Endometrial microvascular endothelial cells (primary cell): Measurements from ENCODE around the gene TARM1. TPM values are rescaled to one million over a fixed set of nuclear protein-coding genes. Genes with fewer than 3 reads are reported as not detected.

ENCODE experiments used
- in situ Hi-C: cut with HindIII; loops from 2 replicates; pipeline ENCODE4 v1.10.0; 2017; ENCODE audit warnings: low sequenced_read_pairs, low pct_unique_long_range_greater_than_20kb; ENCODE audit errors: inconsistent ontology term
- total RNA-seq: library from RNA; depleted of rRNA; stranded (reverse); fragments of >200 nt; gene quantifications from one replicate; pipeline ENCODE4 v1.2.3, GENCODE V29; 2015; ENCODE audit errors: inconsistent ontology term

TARM1 gene
- not detected for total RNA-seq

DNA sequence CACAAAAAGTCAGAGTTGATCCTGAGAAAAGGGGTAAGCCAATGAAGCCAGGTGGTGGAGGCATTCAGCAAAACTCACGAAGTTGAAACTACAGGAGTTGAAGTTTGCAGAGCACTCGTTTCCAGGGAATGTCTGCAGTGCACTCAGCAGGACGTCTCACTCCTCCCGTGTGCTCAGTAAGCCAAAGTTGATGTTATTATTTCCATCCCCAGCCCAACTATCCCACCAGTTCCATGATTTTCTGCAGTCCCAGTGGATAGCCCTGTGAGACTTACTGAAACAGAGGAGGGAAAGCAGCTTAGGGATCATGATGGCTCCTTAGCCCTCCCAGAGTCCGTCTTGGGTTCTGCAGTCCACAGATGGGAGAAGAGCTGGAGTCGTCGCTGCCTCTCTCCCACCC, at the start of gene TARM1:
TSS of gene TARM1 (minus strand) at position 334 of the 400 bp plus-strand sequence. CDS start at position 309, 25 bp downstream.
- in situ Hi-C loops: no loop called here

DNA sequence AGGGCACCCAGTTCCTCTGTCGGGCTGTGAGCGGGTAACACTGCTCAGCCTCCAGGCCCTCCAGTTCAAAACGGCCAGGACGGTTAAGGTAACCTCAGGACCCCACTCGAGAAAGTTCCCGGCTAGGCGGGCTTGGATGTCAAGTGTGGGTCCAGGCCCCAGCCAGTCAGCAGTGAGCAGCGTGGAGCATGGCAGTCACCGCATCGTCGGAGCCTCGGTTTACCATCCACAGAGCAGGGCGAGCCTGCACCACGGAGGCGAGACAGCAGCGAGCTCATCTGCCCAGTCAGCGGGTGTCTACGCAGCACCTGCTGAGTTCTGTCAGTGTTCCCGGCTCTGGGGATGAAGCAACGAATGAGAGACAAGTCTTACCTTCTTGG, 48.4 kb upstream of the TARM1 start:
- in situ Hi-C loops: no loop called here

DNA sequence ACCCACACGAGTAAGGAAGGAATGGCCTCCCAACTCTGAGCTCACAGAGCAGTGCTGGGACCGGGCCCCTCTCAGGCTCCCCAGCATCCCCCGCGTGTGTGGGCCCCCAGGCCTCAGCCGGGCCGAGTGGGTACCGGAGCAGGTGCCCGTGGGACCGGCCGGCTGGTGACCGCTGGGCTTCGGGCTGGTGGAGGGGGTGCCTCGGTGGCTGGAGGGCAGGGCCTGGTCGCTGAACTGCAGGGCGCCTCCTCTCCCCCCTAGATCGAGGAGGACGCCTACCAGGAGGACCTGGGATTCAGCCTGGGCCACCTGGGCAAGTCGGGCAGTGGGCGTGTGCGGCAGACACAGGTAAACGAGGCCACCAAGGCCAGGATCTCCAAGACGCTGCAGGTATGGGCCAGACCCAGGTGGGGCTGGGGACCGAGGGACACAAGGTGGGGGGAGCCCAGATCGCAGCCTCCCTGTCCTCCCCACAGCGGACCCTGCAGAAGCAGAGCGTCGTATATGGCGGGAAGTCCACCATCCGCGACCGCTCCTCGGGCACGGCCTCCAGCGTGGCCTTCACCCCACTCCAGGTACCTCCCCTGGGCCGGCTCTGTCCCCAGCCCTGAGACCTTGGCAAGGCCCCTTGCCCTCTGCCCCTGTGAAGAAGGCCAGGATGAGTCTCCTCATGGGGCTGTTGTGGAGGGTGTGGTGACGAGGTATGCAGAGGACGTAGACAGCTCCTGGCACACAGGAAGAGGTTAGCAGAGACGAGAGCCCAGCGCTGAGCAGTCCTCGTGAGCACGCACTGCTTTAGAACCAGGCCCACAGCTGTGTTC, 47.8 kb upstream of the TARM1 start:
- in situ Hi-C loops: no loop called here

DNA sequence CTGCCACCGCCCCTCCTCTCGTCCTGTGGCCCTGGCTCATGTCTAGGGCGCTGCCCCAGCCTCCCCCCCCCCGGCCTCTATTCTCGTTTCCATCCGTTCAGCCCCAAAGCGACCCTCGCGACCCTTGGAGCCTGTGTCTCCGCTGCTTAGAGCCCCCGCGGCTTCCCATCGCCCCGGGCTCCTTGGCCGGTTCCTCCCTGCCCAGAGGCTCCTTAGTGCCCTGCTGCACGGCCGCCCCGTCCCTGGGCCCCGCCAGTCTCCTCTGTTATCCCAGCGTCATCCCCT, 47.2 kb upstream of the TARM1 start:
- in situ Hi-C loops: no loop called here

DNA sequence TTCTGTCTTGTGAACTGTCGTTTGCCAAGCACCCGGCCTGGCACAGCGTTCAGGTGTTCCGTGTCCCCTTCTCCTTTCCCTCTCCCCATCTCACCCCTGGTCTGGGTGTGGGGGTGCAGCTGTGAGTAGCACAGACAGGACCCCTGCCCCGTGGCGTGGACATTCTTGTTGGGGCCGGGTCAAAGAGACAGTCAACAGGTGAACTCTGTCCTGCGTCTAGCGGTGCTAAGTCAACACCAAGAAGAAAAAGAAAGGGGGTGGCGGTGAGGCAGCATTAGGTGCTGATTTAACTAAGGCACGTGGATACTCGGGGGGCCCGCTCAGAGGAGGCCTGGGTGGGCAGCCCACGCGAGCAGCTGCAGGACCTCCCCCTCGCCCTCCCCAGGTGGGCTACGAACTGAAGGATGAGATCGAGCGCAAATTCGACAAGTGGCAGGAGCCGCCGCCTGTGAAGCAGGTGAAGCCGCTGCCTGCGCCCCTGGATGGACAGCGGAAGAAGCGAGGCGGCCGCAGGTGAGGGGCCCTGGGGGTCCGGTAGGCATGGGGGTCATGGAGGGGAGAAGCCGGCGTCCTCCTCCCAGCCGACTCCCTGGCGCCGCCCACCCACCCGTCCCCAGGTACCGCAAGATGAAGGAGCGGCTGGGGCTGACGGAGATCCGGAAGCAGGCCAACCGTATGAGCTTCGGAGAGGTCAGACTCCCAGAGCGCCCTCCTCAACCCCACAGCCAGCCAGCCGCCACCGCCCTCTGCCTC, 46.7 kb upstream of the TARM1 start:
- in situ Hi-C loops: no loop called here

DNA sequence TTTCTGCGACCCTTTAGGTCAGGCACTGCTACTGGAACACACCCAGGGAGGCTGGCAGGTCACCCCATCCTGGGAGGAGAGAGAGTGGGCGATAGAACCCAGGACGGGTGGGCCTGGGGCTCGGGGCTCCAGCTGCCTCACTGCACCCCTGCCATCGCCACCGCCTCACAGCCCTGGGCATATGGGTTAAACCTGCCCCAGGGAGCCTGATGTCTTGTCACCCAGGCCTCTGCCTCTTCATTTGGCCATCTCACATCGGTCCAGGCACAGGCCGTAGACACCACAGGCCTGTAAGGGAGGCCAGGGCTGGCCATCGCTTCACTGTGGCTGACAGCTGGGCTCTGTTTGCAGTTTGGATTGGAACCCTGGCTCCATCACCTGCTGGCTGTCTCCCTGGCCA, 44.5 kb upstream of the TARM1 start:
- in situ Hi-C loops: no loop called here

DNA sequence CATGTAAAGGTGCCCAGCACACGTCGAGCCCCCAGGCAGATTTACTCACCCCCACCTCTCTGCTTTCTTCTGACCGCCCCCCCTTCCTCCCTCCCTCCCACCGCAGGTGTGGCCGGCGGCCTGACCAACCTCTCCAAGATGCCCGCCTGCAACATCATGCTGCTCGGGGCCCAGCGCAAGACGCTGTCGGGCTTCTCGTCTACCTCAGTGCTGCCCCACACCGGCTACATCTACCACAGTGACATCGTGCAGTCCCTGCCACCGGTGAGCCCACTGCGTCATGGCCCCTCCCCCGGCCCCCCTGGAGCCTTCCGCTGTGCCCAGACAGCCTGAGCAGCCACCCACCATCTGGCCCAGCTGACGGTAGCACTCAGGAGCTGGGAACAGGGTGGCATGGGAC, 43.2 kb upstream of the TARM1 start:
- in situ Hi-C loops: no loop called here

DNA sequence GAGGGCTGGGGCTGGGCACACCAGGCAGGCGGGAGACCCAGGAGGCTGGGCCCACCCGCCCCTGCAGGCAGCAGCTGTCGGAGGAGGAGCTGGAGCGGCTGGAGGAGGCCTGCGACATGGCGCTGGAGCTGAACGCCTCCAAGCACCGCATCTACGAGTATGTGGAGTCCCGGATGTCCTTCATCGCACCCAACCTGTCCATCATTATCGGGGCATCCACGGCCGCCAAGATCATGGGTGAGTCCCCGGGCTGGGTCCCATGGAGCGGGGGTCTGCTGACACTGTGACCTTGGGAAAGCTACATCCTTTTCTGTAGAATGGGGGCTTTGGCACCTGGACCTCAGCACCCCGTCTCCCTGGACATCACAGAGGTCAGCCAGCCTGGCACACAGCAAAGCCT, 42.5 kb upstream of the TARM1 start:
- in situ Hi-C loops: no loop called here

DNA sequence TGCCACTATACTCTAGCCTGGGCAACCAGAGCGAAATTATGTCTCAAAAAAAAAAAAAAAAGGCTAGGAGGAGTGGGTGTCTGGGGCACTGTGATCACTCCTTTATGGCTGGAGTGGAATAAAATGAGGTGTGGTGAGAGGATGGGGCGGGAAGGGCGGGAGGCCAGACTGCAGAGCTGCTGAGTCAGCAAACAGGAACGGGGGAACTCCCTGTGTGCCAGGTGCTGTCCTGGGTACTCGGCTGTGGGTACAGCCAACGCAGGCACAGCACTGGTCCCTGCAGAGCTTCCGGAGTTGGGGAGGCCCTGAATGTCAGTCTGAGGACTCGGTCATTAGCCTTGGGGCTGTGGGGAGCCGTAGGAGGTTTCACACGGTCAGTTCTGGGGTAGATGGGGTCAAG, 40.1 kb upstream of the TARM1 start:
- in situ Hi-C loops: no loop called here

DNA sequence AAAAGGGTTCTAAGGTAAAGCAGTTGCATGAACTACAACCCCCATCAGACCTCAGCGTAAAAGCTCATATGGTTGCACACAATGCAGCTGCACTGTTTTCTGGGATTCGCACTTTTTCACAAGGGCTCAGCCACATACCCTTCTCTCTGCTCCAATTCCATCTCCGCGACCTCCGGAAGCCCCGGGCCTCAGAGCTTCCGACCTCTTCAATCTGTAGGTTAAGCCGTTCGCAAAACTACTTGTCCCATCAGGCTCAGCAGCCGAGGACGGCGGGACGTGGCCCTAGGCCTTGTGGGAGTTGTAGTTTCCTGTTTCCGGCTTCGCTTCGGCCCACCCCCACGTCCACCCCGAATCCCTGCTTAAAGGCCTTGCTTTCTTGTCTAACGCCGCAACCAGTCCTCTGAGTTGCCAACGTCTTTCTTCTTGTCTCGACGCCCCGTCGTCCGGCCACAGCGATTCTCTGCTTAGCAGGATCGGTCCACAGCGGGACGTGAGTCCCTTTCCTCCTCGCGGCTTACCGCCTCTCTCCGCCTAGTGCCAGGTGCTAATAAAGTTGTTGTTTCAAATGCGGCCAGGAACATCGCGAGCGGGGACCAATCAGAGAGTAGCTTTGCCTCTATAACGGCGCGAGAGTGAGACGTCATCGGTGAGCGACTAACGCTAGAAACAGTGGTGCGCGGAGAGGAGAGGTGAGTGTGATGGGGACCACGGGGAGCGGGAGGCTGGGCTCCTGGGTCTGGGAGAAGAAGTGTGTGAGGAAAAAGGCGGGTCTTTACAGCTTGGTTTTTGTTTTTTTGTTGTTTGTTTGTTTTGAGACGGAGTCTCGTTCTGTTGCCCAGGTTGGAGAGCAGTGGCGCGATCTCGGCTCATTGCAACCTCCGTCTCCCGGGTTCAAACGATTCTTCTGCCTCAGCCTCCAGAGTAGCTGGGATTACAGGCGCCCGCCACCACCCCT, 34.2 kb upstream of the TARM1 start, which contains the start of the genes PRPF31 and TFPT:
TSS of gene PRPF31 (plus strand) at position 646 of the 955 bp plus-strand sequence. CDS start 2,525 bp downstream, outside the sequence.
TSS of gene TFPT (minus strand) at position 549 of the 955 bp plus-strand sequence. CDS start at position 161, 388 bp downstream.
- in situ Hi-C loops: no loop called here

DNA sequence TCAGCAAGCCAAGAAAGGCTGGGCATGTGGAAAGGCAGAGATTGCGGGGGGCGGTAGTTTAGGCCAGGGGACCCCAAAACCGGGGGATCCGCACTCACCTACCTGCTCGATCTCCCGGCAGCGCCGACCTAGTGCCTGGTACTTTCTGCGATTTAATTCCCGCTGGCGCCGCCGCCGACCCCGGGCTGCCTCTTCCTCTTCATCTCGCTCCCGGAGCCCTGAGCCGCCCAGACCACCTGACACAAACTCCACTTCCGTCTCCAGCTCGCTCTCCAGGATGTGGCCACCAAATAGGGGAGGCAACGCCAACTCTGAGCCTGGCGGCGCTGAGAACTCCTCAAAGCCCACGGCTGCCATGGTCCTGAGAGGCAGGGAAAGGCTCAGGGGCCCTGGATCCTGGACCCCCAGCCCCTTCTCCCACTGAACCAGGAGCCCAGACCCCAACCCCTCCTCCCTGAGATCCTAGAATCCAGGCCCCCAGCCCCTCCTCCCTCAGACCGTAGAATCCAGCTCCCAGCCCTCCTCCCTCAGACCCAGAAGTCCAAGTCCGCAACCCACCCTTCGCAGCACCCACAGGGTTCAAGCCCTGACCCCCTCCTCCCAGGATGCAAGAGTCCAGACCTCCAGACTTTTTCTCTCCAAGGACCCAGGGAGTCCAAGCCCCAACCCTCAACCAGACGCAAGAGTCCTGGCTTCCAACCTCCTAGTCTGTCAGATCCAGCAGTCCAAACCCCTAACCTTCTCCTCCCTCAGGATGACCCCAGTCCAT, 33.4 kb upstream of the TARM1 start:
- in situ Hi-C loops: no loop called here

DNA sequence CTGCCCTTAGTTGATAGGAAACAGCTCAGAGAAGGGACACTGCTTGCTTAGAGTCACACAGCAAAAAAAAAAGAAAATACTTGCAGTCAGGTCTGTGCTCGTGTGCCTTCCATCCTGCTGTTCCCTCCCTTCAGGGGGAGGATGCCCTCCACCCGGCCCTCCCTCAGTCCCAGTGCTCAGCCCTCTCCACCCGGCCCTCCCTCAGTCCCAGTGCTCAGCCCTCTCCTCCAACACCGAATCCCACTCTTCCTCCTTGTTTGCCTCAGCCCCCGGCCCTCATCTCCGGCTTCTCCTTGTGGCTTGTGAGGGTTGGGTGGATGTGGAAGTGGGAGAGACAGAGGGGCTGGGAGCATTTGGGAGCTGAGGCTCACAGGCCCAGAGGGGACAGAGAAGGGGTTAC, 28.5 kb upstream of the TARM1 start:
- in situ Hi-C loops: no loop called here

DNA sequence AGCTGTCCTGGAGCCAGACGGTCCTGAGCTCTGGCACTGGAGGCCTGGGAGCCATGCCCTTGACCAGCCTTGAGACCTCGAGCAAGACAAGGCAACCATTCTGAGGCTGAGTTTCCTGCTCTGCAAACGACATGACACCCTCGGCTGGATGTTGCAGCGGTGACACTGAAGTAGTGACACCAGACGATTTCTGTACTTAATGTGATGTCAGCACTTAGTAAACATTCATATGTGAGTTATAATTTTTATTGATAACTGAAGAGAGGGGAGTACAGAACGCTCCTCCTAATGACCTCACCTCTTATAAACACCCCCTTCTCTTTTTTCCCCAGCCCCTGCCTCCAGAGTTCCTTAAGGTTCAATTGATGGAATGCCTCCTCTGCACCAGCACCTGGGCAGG, 27.3 kb upstream of the TARM1 start:
- in situ Hi-C loops: no loop called here

DNA sequence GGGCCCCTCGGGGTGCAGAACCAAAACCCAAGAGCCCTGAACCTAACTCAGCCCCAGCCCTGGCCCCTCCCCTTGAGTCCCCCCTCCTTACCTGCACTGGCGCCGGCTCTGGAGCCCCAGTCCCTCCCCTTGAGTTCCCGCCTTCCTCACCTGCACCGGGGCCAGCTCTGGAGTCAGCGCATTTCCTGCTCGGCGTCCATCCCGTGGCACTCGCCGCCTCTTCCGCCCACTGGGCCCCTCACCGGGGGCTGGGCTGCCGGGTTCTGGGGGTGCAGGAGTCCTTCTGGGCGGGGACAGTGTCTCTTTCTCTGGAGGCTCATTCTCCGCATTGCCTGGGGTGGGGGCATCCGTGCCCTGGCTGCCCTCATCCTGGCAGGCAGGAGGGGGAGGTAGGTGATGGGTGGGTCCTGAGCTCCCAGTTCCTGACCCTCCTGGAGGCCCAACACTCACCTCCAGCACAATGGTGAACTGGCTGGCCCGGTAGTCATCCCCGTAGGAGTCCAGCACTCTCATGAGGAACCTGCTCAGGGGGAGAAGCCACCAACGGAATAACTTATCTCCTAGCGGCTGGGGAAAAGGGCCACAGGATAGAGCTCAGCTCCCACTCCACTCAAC, 26.8 kb upstream of the TARM1 start:
- in situ Hi-C loops: no loop called here

DNA sequence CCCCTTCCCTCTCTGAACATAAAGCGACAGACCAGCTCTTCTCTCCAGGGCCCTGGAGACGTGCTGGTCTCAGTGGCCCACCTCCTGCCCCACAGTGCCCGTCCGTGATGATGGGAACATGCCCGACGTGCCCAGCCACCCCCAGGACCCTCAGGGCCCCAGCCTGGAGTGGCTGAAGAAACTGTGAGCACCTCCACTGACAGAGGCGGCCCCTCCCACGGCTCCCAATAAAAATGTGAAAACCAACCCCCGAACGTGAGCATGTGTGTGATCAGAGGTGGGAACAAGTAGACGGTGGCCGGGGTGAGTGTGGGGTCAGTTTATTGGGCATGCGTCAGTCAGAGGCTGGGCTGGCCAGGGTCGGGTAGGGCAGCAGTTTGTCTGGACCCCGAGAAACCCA, 25.6 kb upstream of the TARM1 start:
- in situ Hi-C loops: no loop called here

DNA sequence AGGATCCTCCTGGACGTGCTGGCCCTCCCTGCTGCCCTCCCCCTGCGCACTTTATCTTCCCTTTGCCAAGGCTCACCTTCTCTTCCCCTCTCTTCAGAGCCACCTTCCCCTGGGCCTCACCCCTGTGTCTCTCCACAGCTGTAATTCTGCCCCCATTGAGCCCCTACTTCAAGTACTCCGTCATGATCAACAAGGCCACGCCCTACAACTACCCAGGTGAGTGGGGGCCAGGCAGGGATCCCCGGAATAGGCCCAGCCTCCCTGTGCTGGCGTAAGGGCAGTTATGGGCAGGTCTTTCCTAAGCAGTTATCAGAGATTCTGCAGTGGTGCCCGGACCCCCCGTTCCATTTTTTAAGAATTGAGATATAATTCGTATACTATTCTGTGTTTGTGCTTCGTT, 24.6 kb upstream of the TARM1 start:
- in situ Hi-C loops: no loop called here

DNA sequence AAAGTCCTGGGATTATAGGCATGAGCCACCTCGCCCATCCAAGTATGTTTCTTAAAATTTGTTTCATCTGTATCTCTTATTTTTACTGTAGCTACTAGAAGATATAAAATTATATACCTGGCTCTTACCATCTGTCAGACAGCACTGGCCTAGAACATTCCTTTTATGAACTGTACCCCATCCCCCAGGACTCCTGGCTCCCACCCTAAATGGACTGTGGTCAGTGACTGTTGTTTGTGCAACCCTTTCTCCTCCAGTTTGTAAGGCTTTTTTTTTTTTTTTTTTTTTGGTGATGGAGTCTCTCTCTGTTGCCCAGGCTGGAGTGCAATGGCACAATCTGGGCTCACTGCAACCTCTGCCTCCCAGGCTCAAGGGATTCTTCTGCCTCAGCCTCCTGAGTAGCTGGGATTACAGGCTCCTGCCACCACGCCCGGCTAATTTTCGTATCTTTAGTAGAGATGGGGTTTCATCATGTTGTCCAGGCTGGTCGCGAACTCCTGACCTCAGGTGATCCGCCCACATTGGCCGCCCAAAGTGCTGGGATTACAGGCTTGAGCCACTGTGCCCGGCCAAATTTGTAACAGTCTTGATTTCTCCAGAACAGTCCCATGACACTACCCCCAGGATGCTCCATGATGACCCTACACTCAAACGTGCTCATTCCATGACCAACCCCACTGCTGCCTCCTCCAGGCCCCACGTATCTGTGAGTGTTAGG, 24.0 kb upstream of the TARM1 start:
- in situ Hi-C loops: no loop called here
